ENCODE results near the gene SELENON. TPM values are rescaled to one million over a fixed set of nuclear protein-coding genes. Genes with fewer than 3 reads are reported as not detected.

Gene SELENON
- total RNA-seq, 4 donors from 2014 or later, result 19.7 to 34.5 (median 24.5) TPM

GRCh38 chr1:25811384-25812082 lies 11.5 kb downstream of the SELENON start:
- H3K27ac ChIP-seq, result no peak overlapping the region
- peaks cover 15 to 48% (median 21%) of the 10 kb centered on the region in 3 donors for H3K4me1 ChIP-seq
- H3K27me3 ChIP-seq, result no peaks in the 10 kb centered on the region
- WGBS, 2 donors, result 76 to 100% methylated on average over 3 to 5 of the region's 13 CpGs
- peaks cover 16 to 97% (median 24%) of the 10 kb centered on the region in 3 donors for H3K36me3 ChIP-seq
- intact Hi-C loops (cut with DNase I), result no loop called here
- DNase-seq, result no peak
- H3K4me3 ChIP-seq, result no peak overlapping the region
- H3K9me3 ChIP-seq, result no peaks in the 10 kb centered on the region
- TF ChIP-seq POLR2A (IDR thresholded peaks at IDR 0.05) (no peak), CTCF (IDR thresholded peaks at IDR 0.05) (no peak)

- Histone ChIP-seq H3K4me3 (no peak overlapping the region), H3K4me1 (peaks cover 22 to 48% (median 27%) of the 10 kb centered on the region in 3 donors), H3K9me3 (no peaks in the 10 kb centered on the region), H3K27ac (no peak overlapping the region), H3K36me3 (peaks cover 16 to 85% (median 24%) of the 10 kb centered on the region in 3 donors), H3K27me3 (no peaks in the 10 kb centered on the region)
- no peak for DNase-seq
- TF ChIP-seq POLR2A (IDR thresholded peaks at IDR 0.05) (no peak), CTCF (IDR thresholded peaks at IDR 0.05) (no peak)
- intact Hi-C loops (cut with DNase I), result no loop called here
- 79% methylated on average over 7 to 9 of the region's 11 CpGs for WGBS, 2 donors
Observed at GRCh38 chr1:25813071-25813733, 13.2 kb downstream of the SELENON start.

GRCh38 chr1:25813734-25814471 lies 13.9 kb downstream of the SELENON start:
- Histone ChIP-seq H3K9me3 (no peaks in the 10 kb centered on the region), H3K4me1 (peaks cover 23 to 48% (median 26%) of the 10 kb centered on the region in 3 donors), H3K36me3 (peaks cover 11 to 78% (median 24%) of the 10 kb centered on the region in 3 donors), H3K4me3 (no peak overlapping the region), H3K27ac (no peak overlapping the region), H3K27me3 (no peaks in the 10 kb centered on the region)
- 73 to 97% methylated on average over 5 to 11 of the region's 24 CpGs for WGBS, 2 donors
- intact Hi-C loops (cut with DNase I), result no loop called here
- TF ChIP-seq POLR2A (IDR thresholded peaks at IDR 0.05), result no peak
- no peak for DNase-seq

- TF ChIP-seq POLR2A (IDR thresholded peaks at IDR 0.05) (no peak), CTCF (IDR thresholded peaks at IDR 0.05) (no peak)
- DNase-seq, result no peak
- 86 to 94% methylated on average over 2 to 4 of the region's 7 CpGs for WGBS, 2 donors
- Histone ChIP-seq H3K27me3 (no peaks in the 10 kb centered on the region), H3K4me3 (no peak overlapping the region), H3K27ac (no peak overlapping the region), H3K36me3 (peaks cover 4 to 71% (median 24%) of the 10 kb centered on the region in 3 donors), H3K9me3 (no peaks in the 10 kb centered on the region), H3K4me1 (peaks cover 16 to 48% (median 26%) of the 10 kb centered on the region in 3 donors)
- intact Hi-C loops (cut with DNase I), result no loop called here
Observed at GRCh38 chr1:25814549-25815087, 14.6 kb downstream of the SELENON start.

- H3K9me3 ChIP-seq, result no peaks in the 10 kb centered on the region
- no peak overlapping the region for H3K27ac ChIP-seq
- intact Hi-C loops (cut with DNase I), result no loop called here
- peaks cover 0 to 62% (median 24%) of the 10 kb centered on the region in 3 donors for H3K36me3 ChIP-seq
- DNase-seq, result no peak
- WGBS, 2 donors, result 86 to 91% methylated on average over 11 of the region's 24 CpGs
- TF ChIP-seq CTCF (IDR thresholded peaks at IDR 0.05), result no peak
- TF ChIP-seq POLR2A (IDR thresholded peaks at IDR 0.05), result no peak
- no peak overlapping the region for H3K4me3 ChIP-seq
- H3K27me3 ChIP-seq, result no peaks in the 10 kb centered on the region
- peaks cover 15 to 43% (median 25%) of the 10 kb centered on the region in 3 donors for H3K4me1 ChIP-seq
Observed at GRCh38 chr1:25815208-25816111, 15.5 kb downstream of the SELENON start.
